Cardiac fibroblast (primary cell): ENCODE data around the gene CDH13.

Experiments
- DNase-seq, 2 donors: peaks; one replicate each; pipeline versions ENCODE4 v3.0.0 to v3.0.0-alpha.2; 2010; ENCODE audit warnings: low read depth in 2 of 2
- H3K4me3 ChIP-seq, 2 donors: replicated peaks in 1 of 2; 1 replicate in 1 of 2; 2 replicates in 1 of 2; pipeline ENCODE4 v1.5.1; 2011; ENCODE audit warnings: low read depth in 2 of 2, low read length in 2 of 2, mild to moderate bottlenecking in 2 of 2, moderate library complexity in 1 of 2
- TF ChIP-seq, protein P1 (sequence below): IDR thresholded peaks from one replicate; pipeline ENCODE4 v1.5.1; 2011; ENCODE audit warnings: low read depth, mild to moderate bottlenecking, low read length, inconsistent platforms

The CDH13 gene

GRCh38 chr16:83849421-83849820 lies 1222.7 kb downstream of the CDH13 start:
- TF ChIP-seq, protein P1, sequence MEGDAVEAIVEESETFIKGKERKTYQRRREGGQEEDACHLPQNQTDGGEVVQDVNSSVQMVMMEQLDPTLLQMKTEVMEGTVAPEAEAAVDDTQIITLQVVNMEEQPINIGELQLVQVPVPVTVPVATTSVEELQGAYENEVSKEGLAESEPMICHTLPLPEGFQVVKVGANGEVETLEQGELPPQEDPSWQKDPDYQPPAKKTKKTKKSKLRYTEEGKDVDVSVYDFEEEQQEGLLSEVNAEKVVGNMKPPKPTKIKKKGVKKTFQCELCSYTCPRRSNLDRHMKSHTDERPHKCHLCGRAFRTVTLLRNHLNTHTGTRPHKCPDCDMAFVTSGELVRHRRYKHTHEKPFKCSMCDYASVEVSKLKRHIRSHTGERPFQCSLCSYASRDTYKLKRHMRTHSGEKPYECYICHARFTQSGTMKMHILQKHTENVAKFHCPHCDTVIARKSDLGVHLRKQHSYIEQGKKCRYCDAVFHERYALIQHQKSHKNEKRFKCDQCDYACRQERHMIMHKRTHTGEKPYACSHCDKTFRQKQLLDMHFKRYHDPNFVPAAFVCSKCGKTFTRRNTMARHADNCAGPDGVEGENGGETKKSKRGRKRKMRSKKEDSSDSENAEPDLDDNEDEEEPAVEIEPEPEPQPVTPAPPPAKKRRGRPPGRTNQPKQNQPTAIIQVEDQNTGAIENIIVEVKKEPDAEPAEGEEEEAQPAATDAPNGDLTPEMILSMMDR, result no peak
- H3K4me3 ChIP-seq, result no peak overlapping the region
- no peak for DNase-seq
